ENCODE measurements around the gene OPCML.

DNA sequence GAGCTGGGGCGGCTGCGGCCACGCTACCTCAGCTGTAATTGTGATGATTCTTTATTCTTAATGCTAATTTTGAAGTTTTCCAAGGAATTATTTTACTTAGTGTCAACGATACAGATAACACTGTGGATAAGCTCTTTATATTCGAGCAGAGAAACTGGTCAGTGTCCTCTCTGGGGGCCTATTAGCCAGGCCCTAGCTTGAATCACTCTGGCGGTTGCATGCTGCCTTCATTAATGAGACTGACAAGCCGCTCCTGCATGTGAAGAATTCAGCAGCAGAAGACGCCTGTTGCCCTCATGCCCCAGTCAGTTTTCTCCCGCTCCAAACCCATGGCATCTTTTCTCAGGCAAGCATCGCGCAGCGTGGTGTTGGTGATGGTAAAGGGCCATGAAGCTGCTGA, 851.7 kb downstream of the OPCML start:
- TF ChIP-seq, protein P1, sequence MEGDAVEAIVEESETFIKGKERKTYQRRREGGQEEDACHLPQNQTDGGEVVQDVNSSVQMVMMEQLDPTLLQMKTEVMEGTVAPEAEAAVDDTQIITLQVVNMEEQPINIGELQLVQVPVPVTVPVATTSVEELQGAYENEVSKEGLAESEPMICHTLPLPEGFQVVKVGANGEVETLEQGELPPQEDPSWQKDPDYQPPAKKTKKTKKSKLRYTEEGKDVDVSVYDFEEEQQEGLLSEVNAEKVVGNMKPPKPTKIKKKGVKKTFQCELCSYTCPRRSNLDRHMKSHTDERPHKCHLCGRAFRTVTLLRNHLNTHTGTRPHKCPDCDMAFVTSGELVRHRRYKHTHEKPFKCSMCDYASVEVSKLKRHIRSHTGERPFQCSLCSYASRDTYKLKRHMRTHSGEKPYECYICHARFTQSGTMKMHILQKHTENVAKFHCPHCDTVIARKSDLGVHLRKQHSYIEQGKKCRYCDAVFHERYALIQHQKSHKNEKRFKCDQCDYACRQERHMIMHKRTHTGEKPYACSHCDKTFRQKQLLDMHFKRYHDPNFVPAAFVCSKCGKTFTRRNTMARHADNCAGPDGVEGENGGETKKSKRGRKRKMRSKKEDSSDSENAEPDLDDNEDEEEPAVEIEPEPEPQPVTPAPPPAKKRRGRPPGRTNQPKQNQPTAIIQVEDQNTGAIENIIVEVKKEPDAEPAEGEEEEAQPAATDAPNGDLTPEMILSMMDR (IDR thresholded peaks at IDR 0.05), result no peak
- TF ChIP-seq POLR2A (IDR thresholded peaks at IDR 0.05) (no peak), POLR2AphosphoS5 (IDR thresholded peaks at IDR 0.05; ENCODE audit: insufficient read depth in 1 of 2, low read depth in 1 of 2) (no peak)

All from vagina (tissue), 2 donors.